GM12864 (cell line): ENCODE data around the gene GPR153.
"Not testable (repeated sequence)": the region's sequence is repeated elsewhere in the genome, so short reads cannot be mapped to it uniquely, and the experiment has no call there.

Source experiments
- DNase-seq: peaks from one replicate; pipeline ENCODE4 v3.0.0-alpha.2; 2011; ENCODE audit warnings: low read depth
- H3K4me3 ChIP-seq: 2 replicates; pipeline ENCODE4 v1.5.1; 2011; ENCODE audit warnings: mild to moderate bottlenecking, low read depth, low read length, control low read depth
- CTCF ChIP-seq: IDR thresholded peaks from 2 replicates; pipeline ENCODE4 v1.5.1; 2011; ENCODE audit warnings: low read depth, mild to moderate bottlenecking, moderate library complexity, low read length, control low read depth, inconsistent platforms; ENCODE audit errors: missing control alignments

Gene GPR153

DNA sequence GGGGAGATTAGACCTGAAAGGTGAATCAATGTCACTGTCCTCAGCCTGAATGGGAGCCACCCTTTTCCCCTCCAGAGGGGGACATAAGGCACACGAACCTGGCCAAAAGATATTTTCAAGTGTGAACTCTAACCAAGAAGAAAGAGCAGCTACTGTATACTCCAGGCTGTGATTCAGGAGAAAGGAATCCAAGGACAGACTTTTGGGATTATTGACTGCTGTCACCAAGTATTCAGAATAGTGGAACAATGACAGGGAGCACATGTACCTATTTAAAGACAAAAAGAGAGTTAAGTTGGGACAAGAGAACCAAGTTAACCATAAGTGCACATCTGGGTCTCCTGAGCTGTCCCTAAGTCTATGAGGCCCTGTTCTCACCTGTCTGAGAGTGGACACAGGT, 27.5 kb downstream of the GPR153 start:
- no peak for DNase-seq
- TF ChIP-seq CTCF, result no peak
- no peak overlapping the region for H3K4me3 ChIP-seq

DNA sequence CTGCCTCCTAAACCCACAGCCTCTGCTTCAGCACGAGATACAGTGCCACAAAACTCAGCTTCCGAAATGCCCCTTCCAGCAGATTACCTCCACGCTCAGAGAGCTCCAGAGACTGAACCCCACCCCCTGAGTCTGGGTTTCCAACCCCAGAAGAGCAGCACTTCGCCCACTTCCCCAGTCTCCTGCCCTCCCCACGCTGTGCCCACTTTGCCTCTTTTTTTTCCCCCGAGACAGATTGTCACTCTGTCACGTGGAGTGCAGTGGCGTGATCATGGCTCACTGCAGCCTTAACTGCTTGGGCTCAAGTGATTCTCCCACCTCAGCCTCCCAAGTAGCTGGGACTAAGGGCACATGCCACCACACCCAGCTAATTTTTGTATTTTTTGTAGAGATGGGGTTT, 35.2 kb downstream of the GPR153 start:
- no peak overlapping the region for H3K4me3 ChIP-seq
- no peak for DNase-seq
- TF ChIP-seq CTCF, result no peak

DNA sequence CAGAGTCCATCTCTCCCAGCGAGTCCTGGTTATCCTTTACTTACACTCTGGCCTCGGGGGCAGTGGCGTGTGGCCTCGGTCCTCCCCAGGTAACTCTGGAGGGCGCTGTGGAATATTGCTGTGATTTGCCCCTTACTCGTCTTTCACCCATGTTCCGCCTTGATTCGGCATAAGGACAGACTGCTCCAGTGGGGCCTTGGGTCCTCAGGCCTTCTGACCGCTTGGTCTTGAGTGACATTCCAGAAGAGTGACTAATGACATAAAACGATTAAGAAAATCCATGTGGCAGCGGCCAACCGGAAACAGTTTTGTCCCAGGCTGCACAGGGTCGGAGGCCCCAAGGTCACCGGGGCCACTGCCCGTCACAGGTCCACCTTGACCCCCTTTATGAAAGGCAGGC, 36.2 kb downstream of the GPR153 start:
- no peak for TF ChIP-seq CTCF

GRCh38 chr1:6223617-6224016, 37.3 kb downstream of the GPR153 start:
- no peak for TF ChIP-seq CTCF
- DNase-seq, result no peak
- no peak overlapping the region for H3K4me3 ChIP-seq

More for the DNA sequence above, 36.2 kb downstream of the GPR153 start:
- DNase-seq, result no peak
- no peak overlapping the region for H3K4me3 ChIP-seq

DNA sequence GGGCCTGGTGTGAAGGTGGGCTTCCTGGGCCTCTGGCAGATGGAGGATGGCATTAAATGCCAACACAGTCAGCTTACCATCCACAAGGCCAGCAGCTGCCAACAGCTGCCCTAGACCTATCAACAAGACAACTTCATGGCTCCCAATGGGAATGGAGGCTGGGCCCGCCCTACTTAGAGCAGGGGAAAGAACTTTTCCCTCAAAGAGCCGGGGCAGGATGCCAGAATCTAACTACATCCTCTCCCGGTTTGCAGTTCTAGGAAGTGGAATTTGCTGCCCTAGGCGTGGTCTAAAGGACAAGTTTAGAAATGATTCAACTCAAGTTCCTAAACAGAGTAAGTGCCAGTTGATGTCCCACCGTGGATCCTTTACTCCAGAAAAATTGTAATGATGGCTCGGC, 38.3 kb downstream of the GPR153 start:
- no peak for DNase-seq
- H3K4me3 ChIP-seq, result no peak overlapping the region

GRCh38 chr1:6221210-6221784, 39.6 kb downstream of the GPR153 start:
- no peak overlapping the region for H3K4me3 ChIP-seq
- no peak for TF ChIP-seq CTCF
- no peak for DNase-seq

More for the DNA sequence above, 38.3 kb downstream of the GPR153 start:
- TF ChIP-seq CTCF, result no peak

GRCh38 chr1:6220236-6220635, 40.7 kb downstream of the GPR153 start:
- no peak for TF ChIP-seq CTCF
- H3K4me3 ChIP-seq, result no peak overlapping the region
- DNase-seq, result no peak

GRCh38 chr1:6219641-6220040, 41.3 kb downstream of the GPR153 start:
- not testable (repeated sequence) for DNase-seq, H3K4me3 ChIP-seq
